Fibroblast of lung (primary cell): Measurements from ENCODE around the gene ANKRD16. TPM values are rescaled to one million over a fixed set of nuclear protein-coding genes. Genes with fewer than 3 reads are reported as not detected.

Experiments
- DNase-seq, 2 donors: peaks; one replicate each; pipeline versions ENCODE4 v3.0.0 to v3.0.0-alpha.2; 2010; ENCODE audit warnings: low read depth in 2 of 2
- H2AFZ ChIP-seq: 2 replicates; pipeline ENCODE4 v1.5.1; 2012; ENCODE audit warnings: low read length, control low read depth, inconsistent platforms
- H3K27ac ChIP-seq: 2 replicates; pipeline ENCODE4 v1.5.1; 2011; ENCODE audit warnings: low read length, control low read depth; ENCODE audit not compliant: insufficient read depth
- H3K27me3 ChIP-seq: 2 replicates; pipeline ENCODE4 v1.5.1; 2011; ENCODE audit warnings: mild to moderate bottlenecking, low read length; ENCODE audit not compliant: control insufficient read depth, insufficient read depth
- H3K36me3 ChIP-seq: 2 replicates; pipeline ENCODE4 v1.5.1; 2011; ENCODE audit warnings: low read length; ENCODE audit not compliant: control insufficient read depth, insufficient read depth
- H3K4me1 ChIP-seq: 2 replicates; pipeline ENCODE4 v1.5.1; 2011; ENCODE audit warnings: low read length; ENCODE audit not compliant: control insufficient read depth, insufficient read depth; ENCODE audit errors: extremely low read depth
- H3K4me2 ChIP-seq: 2 replicates; pipeline ENCODE4 v1.5.1; 2011; ENCODE audit warnings: low read length, control low read depth; ENCODE audit not compliant: insufficient read depth; ENCODE audit errors: extremely low read depth
- H3K4me3 ChIP-seq, 4 experiments: fragments of 200-600 bp in 1 of 4; sonication (generic) in 1 of 4; replicated peaks in 1 of 4; 2 replicates each; pipeline ENCODE4 v1.5.1; 2011 to 2016; ENCODE audit warnings: low read length in 4 of 4, low read depth in 3 of 4, mild to moderate bottlenecking in 3 of 4, control low read depth in 2 of 4, inconsistent platforms in 1 of 4, mixed read lengths in 1 of 4; ENCODE audit not compliant: insufficient read depth in 1 of 4; ENCODE audit errors: control extremely low read depth in 1 of 4
- H3K79me2 ChIP-seq: 2 replicates; pipeline ENCODE4 v1.5.1; 2012; ENCODE audit warnings: mild to moderate bottlenecking, low read length, inconsistent platforms; ENCODE audit not compliant: control insufficient read depth, insufficient read depth
- H3K9ac ChIP-seq: 2 replicates; pipeline ENCODE4 v1.5.1; 2011; ENCODE audit warnings: mild to moderate bottlenecking, low read length, control low read depth; ENCODE audit not compliant: insufficient read depth
- H3K9me3 ChIP-seq: 2 replicates; pipeline ENCODE4 v1.5.1; 2012; ENCODE audit warnings: low read depth, low read length; ENCODE audit not compliant: control insufficient read depth, insufficient read depth
- H4K20me1 ChIP-seq: 2 replicates; pipeline ENCODE4 v1.5.1; 2011; ENCODE audit warnings: low read length; ENCODE audit not compliant: control insufficient read depth, insufficient read depth; ENCODE audit errors: extremely low read depth
- CTCF ChIP-seq, 2 donors: IDR thresholded peaks in 1 of 2; conservative IDR thresholded peaks in 1 of 2; 1 replicate in 1 of 2; 2 replicates in 1 of 2; pipeline ENCODE4 v1.5.1; 2011 to 2012; ENCODE audit warnings: low read length in 2 of 2, control low read depth in 1 of 2, inconsistent platforms in 1 of 2, low read depth in 1 of 2, mild to moderate bottlenecking in 1 of 2
- EZH2 ChIP-seq: IDR thresholded peaks from 2 replicates; pipeline ENCODE4 v1.5.1; 2012; ENCODE audit warnings: low read length, control low read depth, mild to moderate bottlenecking; ENCODE audit errors: missing control alignments
- polyA plus RNA-seq, 2 donors: library from polyadenylated mRNA; depleted of rRNA in 1 of 2; stranded (reverse) in 1 of 2; unstranded in 1 of 2; fragments of >200 nt; gene quantifications; 2 replicates each; pipeline ENCODE4 v1.2.1, GENCODE V29; 2011 to 2012; ENCODE audit warnings: missing spikeins in 1 of 2
- total RNA-seq: library from RNA; depleted of rRNA; stranded (reverse); fragments of >200 nt; gene quantifications from 2 replicates; pipeline ENCODE4 v1.2.1, GENCODE V29; 2014

ANKRD16 gene
- total and polyA plus RNA-seq, 2 donors (not counting 1 experiment from before 2014, with no cell fraction given) = 4.0 to 9.9 TPM

GRCh38 chr10:5862360-5862961, 27.2 kb downstream of the ANKRD16 start:
- H4K20me1 ChIP-seq = no peaks in the 10 kb centered on the region
- no peaks in the 10 kb centered on the region for H3K79me2 ChIP-seq

GRCh38 chr10:5860066-5860465, 29.6 kb downstream of the ANKRD16 start:
- no peak for DNase-seq
- Histone ChIP-seq H3K4me3 (no peak overlapping the region), H3K4me1 (peaks cover 6% of the 10 kb centered on the region), H2AFZ (peak overlapping the region; percentile 14), H3K4me2 (peak overlapping the region; percentile 56), H3K9me3 (no peaks in the 10 kb centered on the region), H3K79me2 (no peaks in the 10 kb centered on the region), H4K20me1 (no peaks in the 10 kb centered on the region), H3K9ac (no peak overlapping the region), H3K27ac (no peak overlapping the region), H3K27me3 (no peaks in the 10 kb centered on the region), H3K36me3 (no peaks in the 10 kb centered on the region)
- TF ChIP-seq EZH2 (no peak), CTCF (conservative IDR thresholded peaks at IDR 0.05 in 1 of 2, IDR thresholded peaks at IDR 0.05 in 1 of 2; ENCODE audit: low read depth in 1 of 2, low read length in 2 of 2) (no peak)

More at GRCh38 chr10:5862360-5862961, 27.2 kb downstream of the ANKRD16 start:
- no peak overlapping the region for H3K9ac ChIP-seq
- TF ChIP-seq CTCF (conservative IDR thresholded peaks at IDR 0.05 in 1 of 2, IDR thresholded peaks at IDR 0.05 in 1 of 2; ENCODE audit: low read depth in 1 of 2, low read length in 2 of 2) = no peak
- TF ChIP-seq EZH2 = no peak
- H3K9me3 ChIP-seq = no peaks in the 10 kb centered on the region
- no peak overlapping the region for H3K4me3 ChIP-seq
- peak overlapping the region; percentile 69 for H3K27ac ChIP-seq
- no peak overlapping the region for H3K4me2 ChIP-seq
- peaks cover 6% of the 10 kb centered on the region for H3K4me1 ChIP-seq
- H3K27me3 ChIP-seq = no peaks in the 10 kb centered on the region
- H3K36me3 ChIP-seq = no peaks in the 10 kb centered on the region
- no peak overlapping the region for H2AFZ ChIP-seq
- no peak for DNase-seq

GRCh38 chr10:5858811-5859210, 30.9 kb downstream of the ANKRD16 start:
- TF ChIP-seq EZH2 (no peak), CTCF (conservative IDR thresholded peaks at IDR 0.05 in 1 of 2, IDR thresholded peaks at IDR 0.05 in 1 of 2; ENCODE audit: low read depth in 1 of 2, low read length in 2 of 2) (no peak)
- no peak overlapping the region for H3K4me3 ChIP-seq
- no peaks in the 10 kb centered on the region for H3K36me3 ChIP-seq
- no peak overlapping the region for H2AFZ ChIP-seq
- no peak for DNase-seq
- H3K4me2 ChIP-seq = no peak overlapping the region
- no peaks in the 10 kb centered on the region for H4K20me1 ChIP-seq
- H3K9me3 ChIP-seq = no peaks in the 10 kb centered on the region
- H3K79me2 ChIP-seq = no peaks in the 10 kb centered on the region
- H3K4me1 ChIP-seq = peaks cover 6% of the 10 kb centered on the region
- no peak overlapping the region for H3K27ac ChIP-seq
- H3K9ac ChIP-seq = no peak overlapping the region
- no peaks in the 10 kb centered on the region for H3K27me3 ChIP-seq
